Ishikawa (cell line): ENCODE data around the gene C6orf15.

Source experiments
- CEBPB ChIP-seq: IDR thresholded peaks from 2 replicates; pipeline ENCODE4 v1.6.1; 2012
- EGR1 ChIP-seq: IDR thresholded peaks from 2 replicates; pipeline ENCODE4 v1.6.1; 2012
- FOXM1 ChIP-seq: IDR thresholded peaks from 2 replicates; pipeline ENCODE4 v1.6.1; 2012; ENCODE audit warnings: low read depth, borderline replicate concordance
- RAD21 ChIP-seq: IDR thresholded peaks from 2 replicates; pipeline ENCODE4 v1.6.1; 2012; ENCODE audit warnings: low read depth
- REST ChIP-seq: IDR thresholded peaks from 2 replicates; pipeline ENCODE4 v1.6.1; 2012; ENCODE audit warnings: low read depth, mild to moderate bottlenecking
- TAF1 ChIP-seq: IDR thresholded peaks from 2 replicates; pipeline ENCODE4 v1.6.1; 2012; ENCODE audit warnings: low read depth, mild to moderate bottlenecking

GRCh38 chr6:31158140-31158862 is 45.9 kb upstream of the C6orf15 start, which contains the start of gene TCF19:
- no peak for TF ChIP-seq CEBPB
- no peak for TF ChIP-seq RAD21
- TF ChIP-seq REST: no peak
- peak; percentile 75; the same call in 1 of the 2 replicates for TF ChIP-seq EGR1
- peak; percentile 67 for TF ChIP-seq TAF1
- peak; percentile 39; the same call in 1 of the 2 replicates for TF ChIP-seq FOXM1
